Breast epithelium (tissue), 3 donors: ENCODE results near the gene TPGS2.

Experiments
- POLR2AphosphoS5 ChIP-seq, 3 donors: sonication (generic); formaldehyde crosslinking; IDR thresholded peaks; one replicate each; pipeline ENCODE4 v1.6.1; 2017; ENCODE audit warnings: antibody characterized with exemption in 3 of 3
- TF ChIP-seq, protein P1 (sequence below), 3 donors: fragments of 450-650 bp; IDR thresholded peaks; one replicate each; pipeline ENCODE4 v1.5.1; 2016 to 2017; ENCODE audit warnings: antibody characterized with exemption in 3 of 3, mild to moderate bottlenecking in 3 of 3, moderate library complexity in 3 of 3

DNA sequence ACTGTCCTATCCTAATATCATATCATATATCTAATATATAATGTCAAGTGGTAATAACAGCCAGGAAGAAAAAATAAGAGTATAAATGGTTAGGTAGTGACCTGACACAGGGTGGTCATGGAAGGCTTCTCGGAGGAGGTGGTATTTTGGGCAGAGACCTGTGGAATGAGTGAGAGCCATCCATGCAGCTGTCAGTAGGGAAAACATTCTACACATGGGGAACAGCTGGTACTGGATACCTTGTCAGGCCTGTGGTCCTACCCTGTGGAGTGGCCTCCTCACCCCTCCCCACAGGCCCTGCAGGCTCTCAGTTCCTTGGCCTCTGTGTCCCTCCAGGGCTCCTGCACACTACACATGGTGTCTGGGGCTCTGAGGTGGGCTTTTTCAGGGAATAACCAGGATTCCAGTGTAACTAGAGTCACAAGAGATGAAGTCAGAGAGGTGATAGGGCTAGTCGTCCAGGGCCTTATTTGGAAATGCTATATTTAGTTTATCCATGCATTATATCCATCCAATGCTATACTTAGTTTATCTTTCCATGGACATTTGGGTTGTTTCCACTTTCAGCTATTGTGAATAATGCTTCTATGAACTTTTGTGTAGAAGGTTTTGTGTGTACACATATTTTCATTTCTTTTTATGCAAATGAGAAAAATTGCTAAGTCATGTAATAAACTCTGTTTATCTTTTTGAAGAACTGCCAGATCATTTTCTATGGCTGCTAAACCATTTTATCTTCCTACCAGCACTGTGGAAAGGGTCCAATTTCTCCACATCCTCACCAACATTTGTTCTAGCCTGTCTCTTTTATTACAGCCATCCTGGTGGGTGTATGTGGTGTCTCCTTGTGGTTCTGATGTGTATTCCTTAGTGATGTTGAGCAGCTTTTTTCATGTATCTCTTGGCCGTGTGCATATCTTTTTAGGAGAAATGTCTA lies 75.6 kb downstream of the TPGS2 start:
- TF ChIP-seq, protein P1, sequence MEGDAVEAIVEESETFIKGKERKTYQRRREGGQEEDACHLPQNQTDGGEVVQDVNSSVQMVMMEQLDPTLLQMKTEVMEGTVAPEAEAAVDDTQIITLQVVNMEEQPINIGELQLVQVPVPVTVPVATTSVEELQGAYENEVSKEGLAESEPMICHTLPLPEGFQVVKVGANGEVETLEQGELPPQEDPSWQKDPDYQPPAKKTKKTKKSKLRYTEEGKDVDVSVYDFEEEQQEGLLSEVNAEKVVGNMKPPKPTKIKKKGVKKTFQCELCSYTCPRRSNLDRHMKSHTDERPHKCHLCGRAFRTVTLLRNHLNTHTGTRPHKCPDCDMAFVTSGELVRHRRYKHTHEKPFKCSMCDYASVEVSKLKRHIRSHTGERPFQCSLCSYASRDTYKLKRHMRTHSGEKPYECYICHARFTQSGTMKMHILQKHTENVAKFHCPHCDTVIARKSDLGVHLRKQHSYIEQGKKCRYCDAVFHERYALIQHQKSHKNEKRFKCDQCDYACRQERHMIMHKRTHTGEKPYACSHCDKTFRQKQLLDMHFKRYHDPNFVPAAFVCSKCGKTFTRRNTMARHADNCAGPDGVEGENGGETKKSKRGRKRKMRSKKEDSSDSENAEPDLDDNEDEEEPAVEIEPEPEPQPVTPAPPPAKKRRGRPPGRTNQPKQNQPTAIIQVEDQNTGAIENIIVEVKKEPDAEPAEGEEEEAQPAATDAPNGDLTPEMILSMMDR (IDR thresholded peaks at IDR 0.05), result no peak
- TF ChIP-seq POLR2AphosphoS5 (IDR thresholded peaks at IDR 0.05), result no peak
